NOMO-1 treated with DMSO at 0.1 percent for 48 hours (cell line): ENCODE data around the gene SLC26A3.
A peak's percentile ranks its signal among the peaks of the same experiment; 100 is the strongest.

Experiments used
- DNase-seq: peaks from one replicate; lab custom pipeline; 2025; ENCODE audit not compliant: unreplicated experiment; lab: John Stamatoyannopoulos, UW

SLC26A3 gene

GRCh38 chr7:107751113-107751512, 51.9 kb downstream of the SLC26A3 start:
- DNase-seq, result no peak

- DNase-seq, result no peak
Measured at GRCh38 chr7:107746006-107746405, 57.0 kb downstream of the SLC26A3 start.

GRCh38 chr7:107744345-107744750, 58.7 kb downstream of the SLC26A3 start:
- peak; percentile 38 for DNase-seq

GRCh38 chr7:107743567-107744344, 59.3 kb downstream of the SLC26A3 start, which contains the start of gene CBLL1:
TSS of gene CBLL1 (plus strand) at chr7:107744142. CDS start at chr7:107744164, 22 bp downstream.
- peak; percentile 82 for DNase-seq

- peak; percentile 73 for DNase-seq
Measured at GRCh38 chr7:107742678-107743566, 60.1 kb downstream of the SLC26A3 start.

GRCh38 chr7:107728276-107728675, 74.7 kb downstream of the SLC26A3 start:
- DNase-seq, result no peak

GRCh38 chr7:107726356-107727130, 76.5 kb downstream of the SLC26A3 start:
- DNase-seq, result no peak

GRCh38 chr7:107725138-107725740, 77.8 kb downstream of the SLC26A3 start:
- no peak for DNase-seq

GRCh38 chr7:107723255-107723654, 79.8 kb downstream of the SLC26A3 start:
- no peak for DNase-seq

GRCh38 chr7:107721286-107721685, 81.7 kb downstream of the SLC26A3 start:
- DNase-seq, result no peak

GRCh38 chr7:107718456-107719193, 84.4 kb downstream of the SLC26A3 start:
- DNase-seq, result no peak

GRCh38 chr7:107715531-107715930, 87.5 kb downstream of the SLC26A3 start:
- DNase-seq, result no peak
